A549 (cell line): ENCODE measurements around the gene FLACC1.

ENCODE experiments used
- EP300 ChIP-seq, 2 experiments: fragments of >200 bp; sonication (Bioruptor Twin); formaldehyde crosslinking; IDR thresholded peaks; 2 replicates in 1 of 2; 3 replicates in 1 of 2; pipeline ENCODE4 v1.6.1; 2016 to 2017
- JUN ChIP-seq, 2 experiments: fragments of >200 bp; sonication (Bioruptor Twin); formaldehyde crosslinking; IDR thresholded peaks; 2 replicates in 1 of 2; 3 replicates in 1 of 2; pipeline ENCODE4 v1.6.1; 2016 to 2017
- POLR2A ChIP-seq: IDR thresholded peaks from 2 replicates; pipeline ENCODE4 v1.6.1; 2012; ENCODE audit warnings: mild to moderate bottlenecking, low read length
- TF ChIP-seq, protein P1 (sequence below): fragments of >200 bp; sonication (Bioruptor Twin); formaldehyde crosslinking; IDR thresholded peaks from 3 replicates; pipeline ENCODE4 v1.5.1; 2016

DNA sequence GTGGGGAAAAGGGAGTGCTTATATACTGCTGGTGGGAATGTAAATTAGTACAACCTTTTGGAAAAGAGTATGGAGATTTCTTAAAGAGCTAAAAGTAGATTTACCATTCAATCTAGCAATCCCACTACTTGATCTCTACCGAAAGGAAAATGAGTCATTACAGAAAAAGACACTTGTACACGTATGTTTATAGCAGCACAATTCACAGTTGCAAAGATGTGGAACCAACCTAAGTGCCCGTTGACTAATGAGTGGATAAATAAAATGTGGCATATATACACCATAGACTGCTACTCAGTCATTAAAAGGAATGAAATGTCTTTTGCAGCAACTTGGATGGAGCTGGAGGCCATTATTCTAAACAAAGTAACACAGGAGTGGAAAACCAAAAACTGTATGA lies 29.5 kb downstream of the FLACC1 start:
- TF ChIP-seq EP300 (IDR thresholded peaks at IDR 0.05), result no peak
- TF ChIP-seq JUN (IDR thresholded peaks at IDR 0.05), result no peak
- no peak for TF ChIP-seq POLR2A
- TF ChIP-seq, protein P1, sequence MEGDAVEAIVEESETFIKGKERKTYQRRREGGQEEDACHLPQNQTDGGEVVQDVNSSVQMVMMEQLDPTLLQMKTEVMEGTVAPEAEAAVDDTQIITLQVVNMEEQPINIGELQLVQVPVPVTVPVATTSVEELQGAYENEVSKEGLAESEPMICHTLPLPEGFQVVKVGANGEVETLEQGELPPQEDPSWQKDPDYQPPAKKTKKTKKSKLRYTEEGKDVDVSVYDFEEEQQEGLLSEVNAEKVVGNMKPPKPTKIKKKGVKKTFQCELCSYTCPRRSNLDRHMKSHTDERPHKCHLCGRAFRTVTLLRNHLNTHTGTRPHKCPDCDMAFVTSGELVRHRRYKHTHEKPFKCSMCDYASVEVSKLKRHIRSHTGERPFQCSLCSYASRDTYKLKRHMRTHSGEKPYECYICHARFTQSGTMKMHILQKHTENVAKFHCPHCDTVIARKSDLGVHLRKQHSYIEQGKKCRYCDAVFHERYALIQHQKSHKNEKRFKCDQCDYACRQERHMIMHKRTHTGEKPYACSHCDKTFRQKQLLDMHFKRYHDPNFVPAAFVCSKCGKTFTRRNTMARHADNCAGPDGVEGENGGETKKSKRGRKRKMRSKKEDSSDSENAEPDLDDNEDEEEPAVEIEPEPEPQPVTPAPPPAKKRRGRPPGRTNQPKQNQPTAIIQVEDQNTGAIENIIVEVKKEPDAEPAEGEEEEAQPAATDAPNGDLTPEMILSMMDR, result no peak
